ENCODE measurements around the gene MIAT.
A peak's percentile ranks its signal among the peaks of the same experiment; 100 is the strongest.

The MIAT gene

DNA sequence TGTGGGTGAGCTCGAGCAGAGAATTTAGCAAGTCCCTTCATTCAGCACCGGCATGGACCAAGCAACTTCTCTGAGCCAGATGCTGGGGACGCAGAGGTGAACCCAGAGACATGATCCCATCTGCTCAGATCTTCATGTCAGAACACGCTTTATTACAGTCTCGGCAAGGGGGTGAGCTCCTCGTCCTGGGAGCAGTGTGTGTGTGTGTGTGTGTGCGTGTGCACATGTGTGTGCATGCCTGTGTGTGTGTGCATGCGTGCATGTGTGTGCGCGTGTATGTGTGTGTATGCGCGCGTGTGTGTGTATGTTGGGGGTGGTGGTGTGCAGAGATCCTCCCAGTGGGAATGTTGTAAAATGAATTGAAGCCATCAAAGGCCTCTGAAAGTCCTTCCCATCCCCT lies 9.8 kb downstream of the MIAT start:
- TF ChIP-seq, protein P1, sequence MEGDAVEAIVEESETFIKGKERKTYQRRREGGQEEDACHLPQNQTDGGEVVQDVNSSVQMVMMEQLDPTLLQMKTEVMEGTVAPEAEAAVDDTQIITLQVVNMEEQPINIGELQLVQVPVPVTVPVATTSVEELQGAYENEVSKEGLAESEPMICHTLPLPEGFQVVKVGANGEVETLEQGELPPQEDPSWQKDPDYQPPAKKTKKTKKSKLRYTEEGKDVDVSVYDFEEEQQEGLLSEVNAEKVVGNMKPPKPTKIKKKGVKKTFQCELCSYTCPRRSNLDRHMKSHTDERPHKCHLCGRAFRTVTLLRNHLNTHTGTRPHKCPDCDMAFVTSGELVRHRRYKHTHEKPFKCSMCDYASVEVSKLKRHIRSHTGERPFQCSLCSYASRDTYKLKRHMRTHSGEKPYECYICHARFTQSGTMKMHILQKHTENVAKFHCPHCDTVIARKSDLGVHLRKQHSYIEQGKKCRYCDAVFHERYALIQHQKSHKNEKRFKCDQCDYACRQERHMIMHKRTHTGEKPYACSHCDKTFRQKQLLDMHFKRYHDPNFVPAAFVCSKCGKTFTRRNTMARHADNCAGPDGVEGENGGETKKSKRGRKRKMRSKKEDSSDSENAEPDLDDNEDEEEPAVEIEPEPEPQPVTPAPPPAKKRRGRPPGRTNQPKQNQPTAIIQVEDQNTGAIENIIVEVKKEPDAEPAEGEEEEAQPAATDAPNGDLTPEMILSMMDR (IDR thresholded peaks at IDR 0.05; ENCODE audit: borderline replicate concordance, insufficient read depth, low read depth, low read length), result no peak
- no peak overlapping the region for H3K4me3 ChIP-seq (ENCODE audit: low read depth, low read length)

DNA sequence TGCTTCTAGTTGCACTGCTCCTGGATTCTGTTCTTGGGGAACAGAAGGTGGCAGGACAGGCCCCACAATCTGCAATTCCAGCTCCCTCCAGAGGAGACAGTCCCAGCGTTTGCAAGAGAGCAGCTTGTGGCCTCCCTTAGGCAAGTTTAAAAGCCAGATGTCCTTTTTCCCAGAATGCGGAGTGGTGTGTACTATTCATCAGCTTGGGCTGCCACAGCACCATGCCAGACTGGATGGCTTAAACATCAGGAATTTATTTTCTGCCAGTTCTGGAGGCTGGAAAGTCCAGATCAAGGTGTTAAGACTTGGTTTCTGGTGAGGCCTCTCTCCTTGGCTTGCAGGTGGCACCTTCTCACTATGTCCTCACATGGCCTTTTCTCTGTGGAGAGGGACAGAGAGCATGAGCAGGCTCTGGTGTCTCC lies 11.7 kb downstream of the MIAT start:
- no peak overlapping the region for H3K4me3 ChIP-seq (ENCODE audit: low read depth, low read length)
- TF ChIP-seq, protein P1 (IDR thresholded peaks at IDR 0.05; ENCODE audit: borderline replicate concordance, insufficient read depth, low read depth, low read length), result peak; percentile 65

DNA sequence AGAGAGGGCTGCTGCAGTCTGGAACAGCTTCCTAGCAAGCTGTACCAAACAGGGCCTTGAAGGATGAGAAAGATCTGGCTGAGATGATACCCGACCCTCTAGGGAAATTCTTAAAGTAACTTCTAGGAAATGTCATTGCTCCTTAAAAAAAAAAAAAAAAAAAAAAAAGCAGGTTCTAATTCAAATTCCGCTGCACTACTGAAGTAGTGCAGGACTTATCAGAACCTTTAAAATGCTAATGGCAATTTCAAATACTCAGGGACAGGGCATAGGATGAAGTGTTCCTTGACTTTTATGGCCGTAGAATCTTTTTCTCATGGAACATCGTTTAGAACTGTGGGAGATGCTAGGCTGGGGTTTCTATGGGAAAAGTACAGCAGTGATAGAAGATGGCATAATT lies 13.1 kb downstream of the MIAT start:
- TF ChIP-seq, protein P1 (IDR thresholded peaks at IDR 0.05; ENCODE audit: borderline replicate concordance, insufficient read depth, low read depth, low read length), result no peak
- H3K4me3 ChIP-seq (ENCODE audit: low read depth, low read length), result no peak overlapping the region

DNA sequence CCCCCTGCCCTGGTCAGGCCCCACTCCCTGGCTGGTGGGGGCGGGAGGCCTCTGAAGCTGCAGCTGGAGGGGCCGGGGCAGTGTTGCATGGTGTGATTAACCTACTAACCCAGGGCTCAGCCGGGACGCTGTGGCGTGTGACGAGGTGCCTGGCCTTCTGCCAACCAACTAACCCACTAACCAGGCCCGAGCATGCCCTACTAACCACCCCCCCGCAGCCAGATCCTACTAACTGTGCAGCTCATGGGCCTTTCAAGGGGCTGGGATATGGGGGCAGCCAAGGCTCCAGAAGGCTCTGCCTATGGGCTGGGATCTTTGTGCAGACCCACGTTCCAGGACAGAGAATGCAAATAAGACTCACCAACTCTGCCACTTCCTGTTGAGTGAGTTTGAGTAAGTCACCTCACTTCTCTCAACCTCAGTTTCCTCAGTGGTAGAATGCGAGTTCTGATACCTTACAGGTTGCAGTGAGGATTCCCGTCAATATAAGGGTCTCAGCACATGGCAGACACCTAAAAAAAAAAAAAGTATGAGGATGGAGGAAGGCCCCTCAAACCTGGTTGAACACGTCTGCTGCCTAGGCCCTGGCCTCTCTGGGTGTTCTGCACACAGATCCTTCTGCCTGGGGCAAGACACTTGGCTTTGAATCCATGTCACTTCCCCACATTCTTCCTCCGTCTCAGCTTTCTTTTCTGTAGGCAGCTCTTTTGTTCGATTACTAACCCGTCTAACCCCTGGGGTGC lies 14.1 kb downstream of the MIAT start:
- TF ChIP-seq, protein P1 (IDR thresholded peaks at IDR 0.05; ENCODE audit: borderline replicate concordance, insufficient read depth, low read depth, low read length), result no peak
- peak overlapping the region; percentile 26 for H3K4me3 ChIP-seq (ENCODE audit: low read depth, low read length)

DNA sequence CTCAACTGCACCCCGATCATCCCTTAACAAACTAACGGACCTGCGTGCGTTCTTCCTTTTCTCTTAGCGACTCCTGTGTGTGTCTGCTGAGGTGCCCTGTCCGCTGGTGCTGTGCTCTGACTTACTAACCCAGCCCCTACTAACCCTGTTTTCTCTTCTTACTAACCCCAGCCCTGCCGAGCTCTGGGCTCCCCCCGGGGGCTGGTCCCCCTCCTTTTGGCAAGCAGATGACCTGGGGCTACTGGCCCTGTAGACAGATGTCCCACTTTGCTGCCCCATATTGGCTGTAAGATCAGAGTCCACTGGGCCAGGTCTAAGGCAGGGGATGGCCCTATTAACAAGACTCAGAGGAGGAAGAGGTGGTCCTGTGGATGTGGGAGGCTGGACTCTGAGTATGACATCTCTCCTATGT lies 14.7 kb downstream of the MIAT start:
- peak overlapping the region; percentile 12 for H3K4me3 ChIP-seq (ENCODE audit: low read depth, low read length)
- TF ChIP-seq, protein P1 (IDR thresholded peaks at IDR 0.05; ENCODE audit: borderline replicate concordance, insufficient read depth, low read depth, low read length), result no peak

DNA sequence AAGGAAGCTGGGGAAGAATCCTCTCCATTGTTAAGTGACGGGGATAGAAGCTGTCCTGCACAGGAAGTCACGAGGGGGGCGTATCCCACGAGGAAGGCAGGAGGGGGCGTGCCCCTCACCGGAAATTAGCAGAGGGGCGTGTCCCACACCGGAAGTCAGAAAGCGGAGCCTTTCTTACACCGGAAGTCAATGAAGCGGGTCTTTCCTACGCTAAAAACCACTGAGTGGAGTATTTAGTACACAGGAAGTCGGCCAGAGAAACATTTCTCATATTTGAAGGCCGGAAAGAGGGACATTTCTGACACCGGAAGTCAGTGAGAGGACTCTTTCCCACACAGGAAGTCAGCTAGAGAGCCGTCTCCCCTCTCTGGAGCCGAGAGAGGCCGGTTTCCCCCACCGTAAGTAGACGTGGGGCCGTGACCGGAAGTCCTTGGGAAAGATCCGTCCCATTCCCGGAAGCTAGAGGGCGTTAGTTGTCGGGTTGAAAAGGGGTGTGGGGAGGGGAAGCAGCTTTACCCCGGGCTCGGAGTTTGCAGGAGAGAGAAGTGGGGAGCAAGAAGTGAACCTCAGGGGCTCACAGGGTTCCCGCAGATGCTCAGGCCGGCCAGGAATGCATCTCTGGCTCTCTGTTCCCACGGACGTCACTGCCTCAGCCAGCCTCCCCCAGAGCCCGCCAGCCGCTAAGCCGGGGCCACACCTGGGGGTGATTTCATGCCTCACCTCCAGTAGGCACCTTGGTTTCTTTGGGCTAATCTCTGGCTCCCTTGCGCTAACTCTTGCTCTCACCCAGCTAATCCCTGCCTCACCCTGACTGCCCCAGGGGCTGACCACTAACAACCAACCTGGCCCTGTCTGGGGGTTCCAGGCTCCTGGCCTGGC lies 15.4 kb downstream of the MIAT start:
- TF ChIP-seq, protein P1 (IDR thresholded peaks at IDR 0.05; ENCODE audit: borderline replicate concordance, insufficient read depth, low read depth, low read length), result peak; percentile 22; the same call in 1 of the 2 replicates
- peak overlapping the region; percentile 59 for H3K4me3 ChIP-seq (ENCODE audit: low read depth, low read length)

All from GM12875 (cell line).